Articular chondrocyte of knee joint (primary cell): ENCODE results near the gene UBE2J1. TPM values are rescaled to one million over a fixed set of nuclear protein-coding genes. Genes with fewer than 3 reads are reported as not detected.

Experiments
- total RNA-seq: library from RNA; depleted of rRNA; stranded (reverse); fragments of >200 nt; gene quantifications from 2 replicates; pipeline ENCODE4 v1.2.3, GENCODE V29; 2012

Gene UBE2J1, protein sequence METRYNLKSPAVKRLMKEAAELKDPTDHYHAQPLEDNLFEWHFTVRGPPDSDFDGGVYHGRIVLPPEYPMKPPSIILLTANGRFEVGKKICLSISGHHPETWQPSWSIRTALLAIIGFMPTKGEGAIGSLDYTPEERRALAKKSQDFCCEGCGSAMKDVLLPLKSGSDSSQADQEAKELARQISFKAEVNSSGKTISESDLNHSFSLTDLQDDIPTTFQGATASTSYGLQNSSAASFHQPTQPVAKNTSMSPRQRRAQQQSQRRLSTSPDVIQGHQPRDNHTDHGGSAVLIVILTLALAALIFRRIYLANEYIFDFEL
- total RNA-seq, result 44.9 and 51.0 TPM in 2 replicates

DNA sequence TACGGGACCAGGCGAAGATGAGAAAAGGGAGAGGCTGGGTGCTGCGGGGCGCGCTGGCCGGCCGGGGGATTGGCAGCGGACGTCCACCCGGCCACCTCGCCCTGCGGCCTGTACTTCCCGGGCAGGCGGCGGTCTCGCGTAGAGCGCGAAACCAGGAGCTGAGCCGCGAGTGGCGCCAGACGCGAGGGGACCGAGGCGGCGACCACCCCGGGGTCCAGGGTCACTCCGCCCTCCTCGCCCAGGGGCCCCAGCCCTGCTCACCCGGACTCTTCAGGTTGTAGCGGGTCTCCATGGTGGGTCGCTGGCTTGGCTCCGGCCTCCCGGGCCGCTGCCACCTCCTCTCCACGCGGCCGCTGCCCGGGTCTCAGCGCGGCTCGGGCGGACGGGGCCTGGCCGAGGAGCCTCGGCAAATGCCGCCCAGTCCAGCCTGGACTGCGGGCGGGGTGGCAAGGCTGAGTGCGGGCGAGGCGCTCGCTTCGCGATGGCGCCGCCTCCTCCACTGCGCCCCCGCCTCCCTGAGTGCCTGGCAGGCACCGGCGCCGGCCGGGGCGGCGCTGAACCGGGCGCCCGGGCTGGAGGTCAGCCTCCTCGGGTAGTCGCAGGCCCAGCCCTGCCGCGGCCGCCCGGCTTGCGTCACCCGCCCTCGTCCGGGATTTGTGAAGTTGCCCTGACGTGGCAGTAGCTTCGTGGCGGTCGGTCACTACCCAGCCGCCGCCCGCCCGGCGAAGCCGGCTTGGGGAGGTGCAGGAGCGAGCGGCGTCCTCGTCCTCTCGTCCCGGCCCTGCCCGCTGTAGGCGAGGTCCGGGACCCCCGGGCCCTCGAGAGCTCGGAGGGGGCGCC lies at the start of gene UBE2J1:
Gene UBE2J1 (minus strand): TSS at position 445 of the 840 bp plus-strand sequence. CDS start 153 bp downstream, at position 292.

DNA sequence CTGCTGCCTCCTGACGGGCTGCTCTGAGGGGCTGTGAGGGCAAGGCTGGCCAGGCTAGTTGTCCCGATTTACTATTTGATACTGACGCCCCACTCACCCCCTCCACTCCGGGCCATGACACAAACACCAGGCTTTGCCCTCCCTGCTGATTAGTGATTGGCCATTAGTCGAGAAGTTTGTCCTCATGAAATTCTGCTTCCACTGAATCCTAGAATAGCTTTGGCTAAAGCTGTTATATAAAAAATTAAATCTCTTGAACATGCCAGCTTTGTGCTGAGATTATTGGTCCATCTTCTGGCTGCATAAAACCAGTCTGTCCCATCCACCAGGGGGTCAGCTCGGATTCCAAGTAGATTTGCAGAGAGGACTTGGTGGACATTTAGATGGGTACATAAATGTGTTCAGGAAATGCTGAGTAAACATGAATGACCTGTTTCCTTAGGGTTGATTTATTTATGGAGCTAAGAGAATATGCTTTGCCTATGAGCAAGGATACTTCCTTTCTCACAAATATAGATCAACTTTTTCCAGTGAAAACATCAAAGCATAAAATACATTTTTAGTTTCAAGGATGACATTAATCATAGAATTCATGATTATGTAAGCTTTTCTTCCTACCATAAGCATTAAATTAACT lies 37.2 kb downstream of the UBE2J1 start, which contains the start of gene GABRR2:
Gene GABRR2 (minus strand): TSS at position 51 of the 637 bp plus-strand sequence. CDS start 134 bp downstream, outside the sequence.

Other genes starting within 250 kb of the UBE2J1 start
- gene SRSF12, start 234.7 kb downstream of the UBE2J1 start, total RNA-seq, result 0.52 and 0.65 TPM in 2 replicates
- 3.1 and 4.6 TPM in 2 replicates for gene PM20D2, start 206.7 kb downstream of the UBE2J1 start, total RNA-seq
- not detected in 2 replicates for gene GABRR1, start 135.4 kb downstream of the UBE2J1 start, total RNA-seq
- gene GABRR2, start 37.4 kb downstream of the UBE2J1 start, total RNA-seq, result 0.13 and 0.32 TPM in 2 replicates
- 8.5 and 17.2 TPM in 2 replicates for gene RRAGD, start 59.6 kb upstream of the UBE2J1 start, total RNA-seq
- gene ANKRD6, start 80.4 kb upstream of the UBE2J1 start, total RNA-seq, result 13.7 and 21.1 TPM in 2 replicates